HG03095 (cell line): ENCODE results near the gene TPBG.

Source experiments
- ATAC-seq: cut with Tn5 transposase; IDR thresholded peaks from one replicate; pipeline ENCODE4 v1.9.1; 2021; ENCODE audit warnings: moderate library complexity; ENCODE audit not compliant: unreplicated experiment

Gene TPBG

GRCh38 chr6:82363428-82364086 is at the start of gene TPBG:
TSS of gene TPBG (plus strand) at chr6:82363817. CDS start at chr6:82364962, 1,145 bp downstream.
- ATAC-seq = no peak

DNA sequence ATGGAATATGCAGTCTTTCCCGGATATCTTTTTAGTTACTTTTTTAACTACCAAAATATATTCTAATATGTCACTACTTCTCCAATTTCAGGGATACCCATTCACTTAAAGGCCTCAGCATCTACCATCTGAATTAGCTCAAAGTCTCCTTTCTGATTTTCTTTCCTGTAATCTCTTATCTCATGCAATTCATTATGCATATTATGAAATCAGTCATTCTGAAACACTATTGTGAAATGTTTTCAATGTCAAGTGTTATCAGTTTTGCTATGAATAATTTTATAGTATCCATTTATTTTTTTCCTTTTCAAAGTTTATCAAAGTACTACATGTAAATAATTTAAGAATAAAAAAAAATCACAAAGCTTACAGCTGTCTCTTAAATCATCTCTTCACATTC is 41.2 kb upstream of the TPBG start:
- ATAC-seq = no peak

DNA sequence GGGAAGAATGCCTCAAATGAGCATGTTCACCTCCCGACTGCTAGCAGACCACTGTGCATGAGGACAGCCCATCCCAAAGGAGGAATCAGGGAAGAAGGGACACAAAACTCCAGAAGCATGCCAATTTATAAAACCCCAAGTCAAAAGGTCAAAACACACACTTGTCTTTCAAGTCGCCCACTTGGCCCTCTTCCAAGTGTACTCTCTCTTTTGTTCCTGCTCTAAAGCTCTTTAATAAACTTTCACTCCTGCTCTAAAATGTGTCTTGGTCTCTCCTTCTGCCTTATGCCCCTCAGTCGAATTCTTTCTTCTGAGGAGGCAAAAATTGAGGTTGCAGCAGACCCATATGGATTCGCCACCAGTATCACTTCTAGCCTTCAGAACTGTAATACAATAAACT is 33.9 kb upstream of the TPBG start:
- ATAC-seq = no peak

- no peak for ATAC-seq
These were observed 33.3 kb upstream of the TPBG start for GRCh38 chr6:82330171-82330804.

- ATAC-seq = no peak
These were observed 32.4 kb upstream of the TPBG start for GRCh38 chr6:82331031-82331773.

GRCh38 chr6:82333781-82334180 is 29.8 kb upstream of the TPBG start:
- no peak for ATAC-seq

DNA sequence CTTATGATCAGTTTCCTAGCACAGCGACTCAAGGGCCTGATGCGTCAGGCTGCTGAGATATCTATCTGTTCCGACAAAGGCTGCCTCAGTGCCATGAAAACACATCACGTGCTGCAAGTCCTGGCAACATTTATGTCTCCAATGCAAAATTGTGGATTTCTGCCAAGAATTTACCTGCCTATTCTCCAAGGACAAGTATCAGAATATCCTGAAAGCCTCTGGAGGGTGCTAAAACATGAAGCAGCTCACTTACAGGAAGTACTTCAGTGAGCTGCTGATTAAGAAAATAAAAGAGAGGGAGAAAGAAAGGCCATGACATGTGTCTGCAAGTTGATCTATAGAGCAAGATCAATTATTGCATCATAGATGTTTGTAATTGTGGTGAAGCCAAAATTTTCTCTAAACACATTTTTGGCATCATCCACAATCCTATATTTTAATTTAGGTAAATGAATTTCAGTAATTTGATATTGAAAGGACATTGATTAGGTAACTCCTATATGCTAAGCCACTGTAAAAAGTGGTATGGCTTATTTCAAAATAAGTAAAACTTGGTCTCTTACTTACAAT is 25.8 kb upstream of the TPBG start:
- ATAC-seq = no peak

DNA sequence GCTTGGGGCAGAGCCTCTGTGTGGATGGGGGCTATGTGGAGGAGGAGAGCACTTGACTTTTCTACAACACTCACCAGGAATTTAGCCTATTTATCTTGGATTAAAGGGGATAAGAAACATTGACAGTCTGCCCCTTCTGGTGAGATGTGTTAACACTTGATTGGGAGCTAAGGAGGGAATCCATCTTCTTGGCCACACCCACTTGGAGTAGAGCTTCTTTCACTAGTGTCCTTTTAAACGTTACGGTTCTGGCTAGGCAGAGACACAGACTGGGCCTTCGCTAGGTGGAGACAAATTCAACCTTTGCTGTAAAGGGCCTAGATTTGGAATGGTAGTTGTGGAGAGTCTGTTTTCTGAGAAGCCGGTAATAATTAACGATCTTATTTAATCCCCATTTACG is 15.5 kb upstream of the TPBG start:
- no peak for ATAC-seq

GRCh38 chr6:82353848-82354247 is 9.8 kb upstream of the TPBG start:
- no peak for ATAC-seq

DNA sequence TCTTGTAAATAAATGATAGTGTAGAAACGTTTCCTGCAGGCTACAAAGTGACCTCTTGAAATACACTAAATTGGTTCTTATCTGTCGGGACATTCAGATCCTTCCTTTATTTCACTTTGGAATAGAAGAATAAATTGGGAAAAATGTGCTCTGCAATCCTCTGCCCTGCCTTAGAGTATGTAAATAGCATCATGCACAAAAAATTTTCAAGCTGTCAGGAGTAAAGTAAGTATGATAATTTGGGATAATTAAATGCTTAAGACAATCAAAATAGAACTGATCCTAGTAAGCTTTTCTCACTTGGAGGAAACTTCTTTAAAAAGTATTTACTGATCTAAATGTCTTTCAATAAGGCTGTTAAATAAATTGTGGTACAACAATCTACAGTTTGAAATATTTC is 3.1 kb upstream of the TPBG start:
- no peak for ATAC-seq

DNA sequence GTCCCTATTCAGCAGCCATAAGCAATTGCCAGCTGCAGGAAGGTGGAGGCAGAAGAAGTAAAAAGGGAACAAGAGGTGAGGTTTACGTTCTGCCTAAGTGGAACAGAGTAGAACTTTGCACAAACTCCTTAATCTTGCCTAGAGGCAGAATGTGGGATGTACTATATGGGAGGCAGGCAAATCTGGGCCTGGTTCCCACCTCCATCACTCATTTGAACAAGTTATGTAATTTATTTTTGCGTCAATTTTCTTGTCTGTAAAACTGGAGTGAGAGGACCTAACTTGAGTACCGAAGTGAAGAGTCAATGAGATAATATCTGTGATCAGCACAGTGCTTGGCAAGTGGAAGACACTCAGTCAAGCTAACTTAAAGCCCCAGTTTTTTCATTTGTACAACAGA is 2.0 kb upstream of the TPBG start:
- ATAC-seq = no peak

DNA sequence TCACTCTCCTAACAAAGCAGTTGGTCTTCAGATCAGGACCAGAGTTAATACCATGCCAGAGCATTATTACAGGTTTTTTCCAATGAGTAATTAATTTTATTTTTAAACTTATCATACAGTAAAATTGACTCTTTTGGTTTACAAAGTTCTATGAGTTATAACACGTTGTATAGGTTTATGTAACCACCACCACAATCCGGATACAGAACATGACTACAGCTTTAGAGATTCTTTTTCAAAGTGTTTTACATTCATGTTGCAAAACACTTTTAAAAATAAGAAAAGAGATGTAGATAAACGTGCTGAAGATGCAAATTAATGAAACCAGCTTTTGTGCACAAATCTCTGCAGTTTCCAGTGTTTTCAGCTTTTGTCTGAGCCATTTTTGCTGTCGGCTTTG is 1.5 kb upstream of the TPBG start:
- ATAC-seq = no peak

- no peak for ATAC-seq
These were observed 664 bp upstream of the TPBG start for GRCh38 chr6:82362878-82363427.

DNA sequence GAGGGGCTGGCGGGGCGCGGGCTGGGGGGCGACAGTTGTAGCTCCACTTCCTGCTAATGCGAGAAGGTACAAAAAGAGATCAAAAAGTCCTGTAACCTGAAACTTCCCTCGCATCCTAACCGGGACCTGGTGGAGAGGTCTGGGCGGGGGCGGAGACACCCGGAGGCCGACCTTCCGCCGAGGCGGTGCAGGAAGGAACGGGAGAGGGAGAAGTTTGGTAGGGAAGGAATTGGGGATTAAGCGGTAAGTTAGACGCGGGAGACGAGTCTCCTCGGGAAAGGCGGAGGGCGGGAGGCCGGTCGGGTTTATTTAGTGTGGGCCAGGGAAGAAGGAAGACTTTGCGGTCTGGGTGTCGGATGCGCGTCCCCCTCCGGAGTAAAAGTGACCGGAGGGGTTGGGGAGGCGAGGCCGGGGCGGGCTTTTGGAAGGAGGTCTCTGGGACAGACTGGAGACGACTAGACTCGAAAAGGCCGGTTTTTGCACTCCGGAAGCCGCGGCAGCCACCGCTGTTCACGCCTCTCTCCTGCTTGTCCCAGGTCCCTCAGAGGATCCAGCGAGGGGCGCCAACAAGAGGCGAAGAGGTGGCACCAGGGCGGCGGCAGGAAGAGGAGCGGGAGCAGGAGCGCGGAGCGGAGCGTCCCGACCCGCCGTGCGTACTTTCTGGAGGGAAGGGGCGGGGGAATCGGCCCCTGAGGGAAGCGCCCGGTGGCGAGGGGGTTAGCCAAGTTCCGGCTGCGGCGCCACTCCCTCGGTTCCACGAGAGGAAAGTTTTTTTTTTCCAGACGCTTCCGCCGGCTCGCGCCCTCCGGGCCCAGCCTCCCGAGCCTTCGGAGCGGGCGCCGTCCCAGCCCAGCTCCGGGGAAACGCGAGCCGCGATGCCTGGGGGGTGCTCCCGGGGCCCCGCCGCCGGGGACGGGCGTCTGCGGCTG is 734 bp downstream of the TPBG start:
- no peak for ATAC-seq

DNA sequence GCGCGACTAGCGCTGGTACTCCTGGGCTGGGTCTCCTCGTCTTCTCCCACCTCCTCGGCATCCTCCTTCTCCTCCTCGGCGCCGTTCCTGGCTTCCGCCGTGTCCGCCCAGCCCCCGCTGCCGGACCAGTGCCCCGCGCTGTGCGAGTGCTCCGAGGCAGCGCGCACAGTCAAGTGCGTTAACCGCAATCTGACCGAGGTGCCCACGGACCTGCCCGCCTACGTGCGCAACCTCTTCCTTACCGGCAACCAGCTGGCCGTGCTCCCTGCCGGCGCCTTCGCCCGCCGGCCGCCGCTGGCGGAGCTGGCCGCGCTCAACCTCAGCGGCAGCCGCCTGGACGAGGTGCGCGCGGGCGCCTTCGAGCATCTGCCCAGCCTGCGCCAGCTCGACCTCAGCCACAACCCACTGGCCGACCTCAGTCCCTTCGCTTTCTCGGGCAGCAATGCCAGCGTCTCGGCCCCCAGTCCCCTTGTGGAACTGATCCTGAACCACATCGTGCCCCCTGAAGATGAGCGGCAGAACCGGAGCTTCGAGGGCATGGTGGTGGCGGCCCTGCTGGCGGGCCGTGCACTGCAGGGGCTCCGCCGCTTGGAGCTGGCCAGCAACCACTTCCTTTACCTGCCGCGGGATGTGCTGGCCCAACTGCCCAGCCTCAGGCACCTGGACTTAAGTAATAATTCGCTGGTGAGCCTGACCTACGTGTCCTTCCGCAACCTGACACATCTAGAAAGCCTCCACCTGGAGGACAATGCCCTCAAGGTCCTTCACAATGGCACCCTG is 1.6 kb downstream of the TPBG start:
- ATAC-seq = no peak

DNA sequence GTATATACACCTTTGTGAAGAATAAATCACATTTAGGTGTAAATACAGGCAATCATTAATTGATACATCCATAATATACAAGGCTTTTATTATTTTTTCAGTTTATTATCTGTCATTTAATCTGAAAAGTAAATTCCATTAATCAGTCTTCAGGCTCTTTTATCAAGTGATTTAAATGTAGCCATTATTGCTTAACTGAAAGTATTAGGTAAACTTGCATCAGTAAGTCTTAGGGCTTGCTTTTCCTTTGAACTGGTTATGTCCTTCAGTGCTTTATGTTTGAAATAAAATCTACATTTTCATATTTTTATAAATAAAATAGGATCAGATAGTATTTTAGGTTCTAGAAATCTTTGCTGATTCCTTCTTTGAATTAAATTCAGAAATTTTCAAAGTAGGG is 4.1 kb downstream of the TPBG start:
- no peak for ATAC-seq

- ATAC-seq = no peak
These were observed 7.2 kb downstream of the TPBG start for GRCh38 chr6:82370788-82371187.

- ATAC-seq = no peak
These were observed 8.4 kb downstream of the TPBG start for GRCh38 chr6:82371799-82372546.

DNA sequence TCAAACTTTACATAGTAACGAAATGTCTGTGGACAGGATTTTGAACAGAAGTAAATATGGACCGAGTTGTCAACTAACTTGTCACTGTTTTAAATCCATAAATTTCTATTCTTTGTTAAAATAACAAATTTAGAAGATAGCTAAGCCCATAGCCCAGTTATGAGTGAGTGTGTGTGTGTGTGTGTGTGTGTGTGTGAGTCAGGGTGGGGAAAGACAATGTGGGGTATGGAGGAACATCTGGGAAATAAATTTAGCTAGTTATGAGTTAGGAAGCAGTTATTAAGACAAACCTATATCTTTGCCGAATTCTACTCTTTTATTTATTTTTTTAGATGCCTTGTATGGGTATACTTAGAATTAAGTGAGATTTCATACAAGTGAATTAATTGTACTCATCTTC is 9.0 kb downstream of the TPBG start:
- ATAC-seq = no peak
